Stimulated activated CD8-positive, alpha-beta memory T cell treated with anti-CD3 and anti-CD28 coated beads, Interleukin-15, amount 100 ng/mL, for 24 hours (primary cell): Measurements from ENCODE around the gene NUDT8.
"Not testable (repeated sequence)": the region's sequence is repeated elsewhere in the genome, so short reads cannot be mapped to it uniquely, and the experiment has no call there.

Experiments
- DNase-seq: peaks from one replicate; pipeline ENCODE4 v3.0.0-alpha.2; 2020; ENCODE audit warnings: low read depth

Gene NUDT8

GRCh38 chr11:67611704-67612587, 17.8 kb downstream of the NUDT8 start:
- no peak for DNase-seq

- no peak for DNase-seq
Measured at GRCh38 chr11:67611165-67611564, 18.6 kb downstream of the NUDT8 start.

GRCh38 chr11:67610302-67610868, 19.4 kb downstream of the NUDT8 start:
- DNase-seq, result no peak

- DNase-seq, result no peak
Measured at GRCh38 chr11:67609316-67609715, 20.4 kb downstream of the NUDT8 start.

- no peak for DNase-seq
Measured at GRCh38 chr11:67608486-67608885, 21.3 kb downstream of the NUDT8 start.

- no peak for DNase-seq
Measured at GRCh38 chr11:67607507-67607906, 22.2 kb downstream of the NUDT8 start.

GRCh38 chr11:67606492-67607295, 23.0 kb downstream of the NUDT8 start, which contains the start of gene NDUFV1:
TSS of gene NDUFV1 (plus strand) at chr11:67606936. CDS start at chr11:67607005, 69 bp downstream.
- peak; percentile 88 for DNase-seq

- DNase-seq, result no peak
Measured at GRCh38 chr11:67606093-67606491, 23.6 kb downstream of the NUDT8 start.

- no peak for DNase-seq
Measured at GRCh38 chr11:67605231-67606011, 24.3 kb downstream of the NUDT8 start.

GRCh38 chr11:67604815-67605214, 24.9 kb downstream of the NUDT8 start:
- DNase-seq, result no peak

GRCh38 chr11:67604119-67604518, 25.6 kb downstream of the NUDT8 start:
- not testable (repeated sequence) for DNase-seq

- no peak for DNase-seq
Measured at GRCh38 chr11:67601098-67601497, 28.6 kb downstream of the NUDT8 start.

- no peak for DNase-seq
Measured at GRCh38 chr11:67600324-67601029, 29.3 kb downstream of the NUDT8 start.

- DNase-seq, result no peak
Measured at GRCh38 chr11:67599149-67599548, 30.6 kb downstream of the NUDT8 start.

GRCh38 chr11:67597963-67598362, 31.8 kb downstream of the NUDT8 start:
- DNase-seq, result not testable (repeated sequence)

- not testable (repeated sequence) for DNase-seq
Measured at GRCh38 chr11:67597458-67597857, 32.3 kb downstream of the NUDT8 start.

- DNase-seq, result no peak
Measured at GRCh38 chr11:67596753-67597300, 32.9 kb downstream of the NUDT8 start.

GRCh38 chr11:67594480-67594879, 35.3 kb downstream of the NUDT8 start:
- no peak for DNase-seq

- DNase-seq, result no peak
Measured at GRCh38 chr11:67593565-67593905, 36.2 kb downstream of the NUDT8 start.

- no peak for DNase-seq
Measured at GRCh38 chr11:67592880-67593564, 36.7 kb downstream of the NUDT8 start.
